ENCODE data around the gene SEC11C.

- no peak for TF ChIP-seq CTCF (IDR thresholded peaks at IDR 0.05)
- no peak for TF ChIP-seq EZH2phosphoT487 (IDR thresholded peaks at IDR 0.05)
These were observed 67.8 kb downstream of the SEC11C start for GRCh38 chr18:59207506-59207905.

Measured in neural progenitor cell (in vitro differentiated cells).